HEK293 (cell line): ENCODE data around the gene WDR1.

Source experiments
- GLI2 ChIP-seq: fragments of 450-650 bp; formaldehyde crosslinking; IDR thresholded peaks from 2 replicates; pipeline ENCODE4; 2017; ENCODE audit warnings: missing biosample characterization, missing genetic modification characterization, low read depth, borderline replicate concordance
- HOXD13 ChIP-seq: sonication (generic); formaldehyde crosslinking; IDR thresholded peaks from 2 replicates; pipeline ENCODE4 v1.8.0; 2022; ENCODE audit warnings: missing genetic modification reagents, borderline replicate concordance
- ZNF112 ChIP-seq: fragments of 450-650 bp; formaldehyde crosslinking; IDR thresholded peaks from 2 replicates; pipeline ENCODE4 v1.5.0; 2017; ENCODE audit warnings: missing biosample characterization, missing genetic modification characterization
- ZNF132 ChIP-seq: fragments of 450-650 bp; formaldehyde crosslinking; IDR thresholded peaks from 2 replicates; pipeline ENCODE4 v1.5.1; 2017; ENCODE audit warnings: missing biosample characterization, missing genetic modification characterization, borderline replicate concordance
- ZNF133 ChIP-seq: fragments of 450-650 bp; formaldehyde crosslinking; IDR thresholded peaks from 2 replicates; pipeline ENCODE4 v1.5.1; 2016; ENCODE audit warnings: missing biosample characterization, missing genetic modification characterization
- ZNF221 ChIP-seq: fragments of 450-650 bp; formaldehyde crosslinking; IDR thresholded peaks from 2 replicates; pipeline ENCODE4 v1.5.1; 2017; ENCODE audit warnings: missing biosample characterization, missing genetic modification characterization, borderline replicate concordance
- ZNF629 ChIP-seq: fragments of 450-650 bp; formaldehyde crosslinking; IDR thresholded peaks from 2 replicates; pipeline ENCODE4 v1.5.1; 2017; ENCODE audit warnings: missing biosample characterization, missing genetic modification characterization
- ZNF792 ChIP-seq: fragments of 450-650 bp; formaldehyde crosslinking; IDR thresholded peaks from 2 replicates; pipeline ENCODE4 v1.5.1; 2016; ENCODE audit warnings: missing biosample characterization, missing genetic modification characterization
- ZSCAN18 ChIP-seq: fragments of 450-650 bp; formaldehyde crosslinking; IDR thresholded peaks from 2 replicates; pipeline ENCODE4 v1.5.1; 2016; ENCODE audit warnings: missing biosample characterization, missing genetic modification characterization
- TF ChIP-seq, protein P1 (sequence below): fragments of 450-650 bp; formaldehyde crosslinking; IDR thresholded peaks from 2 replicates; pipeline ENCODE4 v1.5.1; 2016; ENCODE audit warnings: missing biosample characterization, missing genetic modification characterization
- TF ChIP-seq, protein P2 (sequence below): fragments of 450-650 bp; formaldehyde crosslinking; IDR thresholded peaks from 2 replicates; pipeline ENCODE4 v1.5.1; 2016; ENCODE audit warnings: missing biosample characterization, missing genetic modification characterization, low read depth
- TF ChIP-seq, protein P3 (sequence below): fragments of 450-650 bp; formaldehyde crosslinking; IDR thresholded peaks from 2 replicates; pipeline ENCODE4 v1.5.1; 2016; ENCODE audit warnings: missing biosample characterization, missing genetic modification characterization

DNA sequence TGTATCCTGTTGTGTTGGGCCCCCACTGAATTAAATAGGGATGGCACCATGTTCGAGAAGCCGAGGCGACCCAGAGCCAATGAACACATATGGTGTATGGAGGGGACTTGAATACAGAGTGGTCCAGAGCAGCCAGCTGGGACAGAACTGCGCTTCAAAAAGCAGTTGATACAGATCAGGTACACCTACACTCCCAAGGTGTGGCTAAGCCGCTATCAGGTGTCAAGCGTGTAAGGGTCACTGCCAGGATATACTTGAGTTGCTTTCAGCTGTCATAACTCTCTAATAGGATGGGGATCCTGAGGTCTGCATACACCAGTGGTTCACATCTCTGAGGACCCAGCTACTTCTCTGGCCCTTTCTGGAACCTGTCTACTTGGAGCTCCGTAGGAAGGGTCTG, 3.2 kb upstream of the WDR1 start:
- TF ChIP-seq ZNF133 (tag by site-specific recombination) (no peak), ZNF221 (tag by site-specific recombination) (no peak), GLI2 (tag by site-specific recombination) (no peak), HOXD13 (no peak), ZNF629 (tag by site-specific recombination) (no peak), ZNF112 (tag by site-specific recombination) (no peak), ZSCAN18 (tag by site-specific recombination) (no peak), ZNF792 (tag by site-specific recombination) (no peak), ZNF132 (tag by site-specific recombination) (no peak)
- TF ChIP-seq, protein P1, sequence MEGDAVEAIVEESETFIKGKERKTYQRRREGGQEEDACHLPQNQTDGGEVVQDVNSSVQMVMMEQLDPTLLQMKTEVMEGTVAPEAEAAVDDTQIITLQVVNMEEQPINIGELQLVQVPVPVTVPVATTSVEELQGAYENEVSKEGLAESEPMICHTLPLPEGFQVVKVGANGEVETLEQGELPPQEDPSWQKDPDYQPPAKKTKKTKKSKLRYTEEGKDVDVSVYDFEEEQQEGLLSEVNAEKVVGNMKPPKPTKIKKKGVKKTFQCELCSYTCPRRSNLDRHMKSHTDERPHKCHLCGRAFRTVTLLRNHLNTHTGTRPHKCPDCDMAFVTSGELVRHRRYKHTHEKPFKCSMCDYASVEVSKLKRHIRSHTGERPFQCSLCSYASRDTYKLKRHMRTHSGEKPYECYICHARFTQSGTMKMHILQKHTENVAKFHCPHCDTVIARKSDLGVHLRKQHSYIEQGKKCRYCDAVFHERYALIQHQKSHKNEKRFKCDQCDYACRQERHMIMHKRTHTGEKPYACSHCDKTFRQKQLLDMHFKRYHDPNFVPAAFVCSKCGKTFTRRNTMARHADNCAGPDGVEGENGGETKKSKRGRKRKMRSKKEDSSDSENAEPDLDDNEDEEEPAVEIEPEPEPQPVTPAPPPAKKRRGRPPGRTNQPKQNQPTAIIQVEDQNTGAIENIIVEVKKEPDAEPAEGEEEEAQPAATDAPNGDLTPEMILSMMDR (tag by site-specific recombination), result no peak
- TF ChIP-seq, protein P2, sequence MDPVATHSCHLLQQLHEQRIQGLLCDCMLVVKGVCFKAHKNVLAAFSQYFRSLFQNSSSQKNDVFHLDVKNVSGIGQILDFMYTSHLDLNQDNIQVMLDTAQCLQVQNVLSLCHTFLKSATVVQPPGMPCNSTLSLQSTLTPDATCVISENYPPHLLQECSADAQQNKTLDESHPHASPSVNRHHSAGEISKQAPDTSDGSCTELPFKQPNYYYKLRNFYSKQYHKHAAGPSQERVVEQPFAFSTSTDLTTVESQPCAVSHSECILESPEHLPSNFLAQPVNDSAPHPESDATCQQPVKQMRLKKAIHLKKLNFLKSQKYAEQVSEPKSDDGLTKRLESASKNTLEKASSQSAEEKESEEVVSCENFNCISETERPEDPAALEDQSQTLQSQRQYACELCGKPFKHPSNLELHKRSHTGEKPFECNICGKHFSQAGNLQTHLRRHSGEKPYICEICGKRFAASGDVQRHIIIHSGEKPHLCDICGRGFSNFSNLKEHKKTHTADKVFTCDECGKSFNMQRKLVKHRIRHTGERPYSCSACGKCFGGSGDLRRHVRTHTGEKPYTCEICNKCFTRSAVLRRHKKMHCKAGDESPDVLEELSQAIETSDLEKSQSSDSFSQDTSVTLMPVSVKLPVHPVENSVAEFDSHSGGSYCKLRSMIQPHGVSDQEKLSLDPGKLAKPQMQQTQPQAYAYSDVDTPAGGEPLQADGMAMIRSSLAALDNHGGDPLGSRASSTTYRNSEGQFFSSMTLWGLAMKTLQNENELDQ (tag by site-specific recombination), result no peak
- TF ChIP-seq, protein P3, sequence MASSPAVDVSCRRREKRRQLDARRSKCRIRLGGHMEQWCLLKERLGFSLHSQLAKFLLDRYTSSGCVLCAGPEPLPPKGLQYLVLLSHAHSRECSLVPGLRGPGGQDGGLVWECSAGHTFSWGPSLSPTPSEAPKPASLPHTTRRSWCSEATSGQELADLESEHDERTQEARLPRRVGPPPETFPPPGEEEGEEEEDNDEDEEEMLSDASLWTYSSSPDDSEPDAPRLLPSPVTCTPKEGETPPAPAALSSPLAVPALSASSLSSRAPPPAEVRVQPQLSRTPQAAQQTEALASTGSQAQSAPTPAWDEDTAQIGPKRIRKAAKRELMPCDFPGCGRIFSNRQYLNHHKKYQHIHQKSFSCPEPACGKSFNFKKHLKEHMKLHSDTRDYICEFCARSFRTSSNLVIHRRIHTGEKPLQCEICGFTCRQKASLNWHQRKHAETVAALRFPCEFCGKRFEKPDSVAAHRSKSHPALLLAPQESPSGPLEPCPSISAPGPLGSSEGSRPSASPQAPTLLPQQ, result no peak
